ENCODE results near the gene LGALS9. TPM values are rescaled to one million over a fixed set of nuclear protein-coding genes. Genes with fewer than 3 reads are reported as not detected.

Gene LGALS9
- total RNA-seq, 1 donor from 2014 or later = 2.9 TPM

GRCh38 chr17:27620721-27621120, 10.3 kb upstream of the LGALS9 start:
- no peak for DNase-seq (ENCODE audit: low read depth)
- no peak overlapping the region for H3K4me3 ChIP-seq (ENCODE audit: low read depth, low read length)
- TF ChIP-seq CTCF (conservative IDR thresholded peaks at IDR 0.05; ENCODE audit: low read depth, low read length) = no peak

- H3K4me3 ChIP-seq (ENCODE audit: low read depth, low read length) = no peak overlapping the region
- no peak for DNase-seq (ENCODE audit: low read depth)
- no peak for TF ChIP-seq CTCF (conservative IDR thresholded peaks at IDR 0.05; ENCODE audit: low read depth, low read length)
Observed at GRCh38 chr17:27621536-27621935, 9.5 kb upstream of the LGALS9 start.

- no peak for TF ChIP-seq CTCF (conservative IDR thresholded peaks at IDR 0.05; ENCODE audit: low read depth, low read length)
- DNase-seq (ENCODE audit: low read depth) = no peak
Observed at GRCh38 chr17:27621942-27622559, 8.9 kb upstream of the LGALS9 start.

GRCh38 chr17:27622986-27623385, 8.0 kb upstream of the LGALS9 start:
- TF ChIP-seq CTCF (conservative IDR thresholded peaks at IDR 0.05; ENCODE audit: low read depth, low read length) = no peak
- H3K4me3 ChIP-seq (ENCODE audit: low read depth, low read length) = no peak overlapping the region
- DNase-seq (ENCODE audit: low read depth) = no peak

More at GRCh38 chr17:27621942-27622559, 8.9 kb upstream of the LGALS9 start:
- H3K4me3 ChIP-seq (ENCODE audit: low read depth, low read length) = no peak overlapping the region

- H3K4me3 ChIP-seq (ENCODE audit: low read depth, low read length) = no peak overlapping the region
- no peak for TF ChIP-seq CTCF (conservative IDR thresholded peaks at IDR 0.05; ENCODE audit: low read depth, low read length)
- no peak for DNase-seq (ENCODE audit: low read depth)
Observed at GRCh38 chr17:27623614-27624013, 7.4 kb upstream of the LGALS9 start.

GRCh38 chr17:27624539-27624938, 6.4 kb upstream of the LGALS9 start:
- TF ChIP-seq CTCF (conservative IDR thresholded peaks at IDR 0.05; ENCODE audit: low read depth, low read length) = no peak
- H3K4me3 ChIP-seq (ENCODE audit: low read depth, low read length) = no peak overlapping the region
- no peak for DNase-seq (ENCODE audit: low read depth)

GRCh38 chr17:27625856-27626255, 5.1 kb upstream of the LGALS9 start:
- TF ChIP-seq CTCF (conservative IDR thresholded peaks at IDR 0.05; ENCODE audit: low read depth, low read length) = no peak
- DNase-seq (ENCODE audit: low read depth) = no peak
- H3K4me3 ChIP-seq (ENCODE audit: low read depth, low read length) = no peak overlapping the region
